GM18508 (cell line): ENCODE data around the gene FBRS.

Experiments
- ATAC-seq: cut with Tn5 transposase; IDR thresholded peaks from one replicate; pipeline ENCODE4 v1.9.1; 2021; ENCODE audit warnings: moderate number of reproducible peaks; ENCODE audit not compliant: insufficient read depth, unreplicated experiment

Gene FBRS

DNA sequence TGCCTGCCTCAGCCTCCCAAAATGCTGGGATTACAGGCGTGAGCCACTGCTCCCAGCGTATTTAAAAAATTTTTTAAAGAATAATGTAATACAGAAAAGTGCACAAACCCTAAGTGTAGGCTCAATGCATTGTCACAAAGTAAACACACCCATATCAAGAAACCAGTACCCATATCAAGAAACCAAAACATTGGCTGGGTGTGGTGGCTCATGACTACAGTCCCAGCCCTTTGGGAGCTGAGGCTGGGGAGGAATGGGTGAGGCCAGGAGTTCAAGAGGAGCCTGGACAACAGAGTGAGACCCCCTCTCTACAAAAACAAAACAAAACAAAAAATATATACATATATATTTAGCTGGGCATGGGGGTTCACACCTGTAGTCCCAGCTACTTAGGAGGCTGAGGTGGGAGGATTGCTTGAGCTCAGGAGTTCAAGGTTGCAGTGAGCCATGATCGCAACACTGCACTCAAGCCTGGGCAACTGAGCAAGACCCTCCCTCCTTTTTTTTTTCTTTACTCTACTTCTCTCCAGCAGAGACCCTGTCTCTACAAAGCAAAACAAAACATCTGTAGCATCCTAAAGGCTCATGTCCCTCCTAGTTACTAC, 16.8 kb upstream of the FBRS start:
- no peak for ATAC-seq

DNA sequence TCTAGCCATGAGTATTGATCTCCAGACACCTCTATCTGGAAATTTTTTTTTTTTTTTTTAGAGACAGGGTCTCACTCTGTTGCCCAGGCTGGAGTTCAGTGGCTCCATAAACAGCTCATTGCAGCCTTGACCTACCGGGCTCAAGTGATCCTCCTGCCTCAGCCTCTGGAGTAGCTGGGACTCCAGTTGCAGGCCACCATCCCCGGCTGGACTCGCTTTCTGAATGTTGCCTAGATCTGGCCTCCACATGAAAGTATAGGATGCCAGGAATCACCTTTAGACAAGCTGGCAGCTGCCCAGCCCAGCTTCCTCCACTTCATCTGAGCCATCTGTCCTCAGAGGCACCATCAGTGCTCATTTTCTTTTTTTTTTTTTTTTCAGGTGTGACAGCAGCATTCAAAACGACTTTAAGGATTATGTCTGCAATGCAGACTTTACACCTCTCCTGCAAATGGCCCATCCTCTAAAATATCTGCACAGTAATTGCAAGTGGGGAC, 13.8 kb upstream of the FBRS start:
- ATAC-seq, result no peak

GRCh38 chr16:30645727-30646126, 12.5 kb upstream of the FBRS start:
- ATAC-seq, result no peak

DNA sequence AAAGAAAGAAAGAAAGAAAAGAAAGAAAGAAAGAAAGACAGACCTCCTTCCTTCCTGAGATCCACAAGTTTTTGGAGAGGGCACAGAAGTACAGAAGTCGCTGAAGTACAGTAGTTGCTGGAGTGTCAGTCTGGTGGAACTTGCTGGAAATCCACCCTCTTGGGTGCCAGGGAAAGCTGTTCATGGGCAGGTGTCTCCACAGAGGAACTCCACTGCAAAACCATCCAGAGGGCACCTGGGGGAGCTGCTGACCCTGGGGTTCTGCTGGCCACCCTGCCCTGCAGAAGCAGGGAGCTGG, 11.0 kb upstream of the FBRS start:
- ATAC-seq, result no peak

GRCh38 chr16:30649725-30650368, 8.4 kb upstream of the FBRS start:
- no peak for ATAC-seq

- ATAC-seq, result peak; percentile 55
These were observed 7.7 kb upstream of the FBRS start, which contains the start of gene PRR14 for GRCh38 chr16:30650369-30651123. TSS of gene PRR14 (plus strand) at chr16:30650960. CDS start at chr16:30651646, 686 bp downstream.

- no peak for ATAC-seq
These were observed 6.9 kb upstream of the FBRS start for GRCh38 chr16:30651124-30652004.

DNA sequence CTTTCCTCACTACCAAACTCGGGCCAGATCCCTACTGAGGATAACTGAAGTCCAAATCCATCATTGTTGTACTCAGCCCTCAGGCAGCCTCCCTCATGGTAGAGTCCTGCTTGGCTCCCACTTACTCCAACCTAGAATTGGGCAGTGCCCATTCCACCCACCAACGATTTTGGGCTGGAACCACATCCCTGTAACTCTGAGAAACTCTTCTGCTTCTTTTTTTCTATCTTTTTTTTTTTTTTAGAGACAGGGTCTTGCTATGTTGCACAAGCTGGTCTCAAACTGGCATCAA, 6.3 kb upstream of the FBRS start:
- no peak for ATAC-seq

- ATAC-seq, result no peak
These were observed 5.5 kb upstream of the FBRS start for GRCh38 chr16:30652718-30653117.

- ATAC-seq, result no peak
These were observed 3.4 kb upstream of the FBRS start for GRCh38 chr16:30654856-30655255.

DNA sequence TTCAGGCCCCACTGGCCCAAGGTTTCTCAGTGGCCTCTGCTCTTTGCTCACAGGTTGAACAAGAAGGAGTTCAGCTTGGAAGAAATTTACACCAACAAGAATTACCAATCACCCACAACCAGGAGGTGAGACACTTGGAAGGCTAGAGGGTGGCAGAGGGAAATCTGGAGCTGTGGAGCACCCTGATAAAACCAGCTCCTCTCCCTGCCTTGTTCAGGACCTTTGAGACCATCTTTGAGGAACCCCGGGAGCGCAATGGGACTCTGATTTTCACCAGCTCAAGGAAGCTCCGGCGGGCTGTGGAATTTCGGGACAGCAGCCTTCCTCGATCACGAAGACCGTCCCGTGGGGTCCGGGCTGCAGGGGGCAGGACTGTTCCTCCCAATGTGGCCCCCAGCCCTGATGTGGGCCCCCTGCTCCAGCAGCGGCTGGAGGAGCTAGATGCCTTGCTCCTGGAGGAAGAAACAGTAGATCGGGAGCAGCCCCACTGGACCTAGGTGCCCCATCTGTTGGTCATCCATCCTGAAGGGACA, 2.4 kb upstream of the FBRS start:
- ATAC-seq, result no peak

- ATAC-seq, result no peak
These were observed 1.8 kb upstream of the FBRS start for GRCh38 chr16:30656388-30656787.

DNA sequence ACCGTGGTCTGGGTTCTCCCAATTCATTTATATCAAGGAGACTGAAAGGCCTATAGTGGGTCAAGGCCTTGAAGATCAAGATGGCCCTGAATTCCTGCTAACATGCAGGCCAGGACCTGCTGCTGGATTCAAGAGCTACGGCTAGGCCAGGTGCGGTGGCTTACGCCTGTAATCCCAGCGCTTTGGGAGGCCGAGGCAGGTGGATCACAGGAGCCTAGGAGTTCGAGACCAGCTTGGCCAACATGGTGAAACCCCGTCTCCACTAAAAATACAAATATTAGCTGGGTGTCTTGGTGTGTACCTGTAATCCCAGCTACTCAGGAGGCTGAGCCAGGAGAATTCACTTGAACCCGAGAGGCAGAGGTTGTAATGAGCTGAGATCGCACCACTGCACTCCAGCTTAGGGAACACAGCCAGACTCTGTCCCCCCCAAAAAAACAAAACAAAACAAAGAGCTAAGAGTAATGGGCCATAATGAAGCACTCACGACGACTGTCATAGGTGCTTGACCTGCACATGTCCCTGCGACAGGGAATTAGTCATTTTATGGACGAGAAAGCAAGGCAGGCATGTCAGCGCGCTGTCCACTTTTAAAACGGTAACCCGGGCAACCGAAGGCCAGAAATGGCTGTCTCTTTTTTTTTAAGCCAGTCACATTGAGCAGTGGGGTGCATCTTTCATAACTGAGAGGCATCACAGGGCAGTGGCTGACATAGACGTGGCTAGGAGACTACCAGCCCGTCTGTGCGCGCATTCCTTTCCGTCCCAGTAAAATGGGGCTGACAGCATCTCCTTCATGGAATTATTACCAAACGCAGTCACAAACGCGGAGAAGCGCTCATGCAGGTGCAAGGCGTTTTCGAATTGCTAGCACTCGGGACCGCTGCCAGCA, 1.0 kb upstream of the FBRS start:
- no peak for ATAC-seq

- ATAC-seq, result peak; percentile 35
These were observed 688 bp downstream of the FBRS start for GRCh38 chr16:30658731-30659506.

DNA sequence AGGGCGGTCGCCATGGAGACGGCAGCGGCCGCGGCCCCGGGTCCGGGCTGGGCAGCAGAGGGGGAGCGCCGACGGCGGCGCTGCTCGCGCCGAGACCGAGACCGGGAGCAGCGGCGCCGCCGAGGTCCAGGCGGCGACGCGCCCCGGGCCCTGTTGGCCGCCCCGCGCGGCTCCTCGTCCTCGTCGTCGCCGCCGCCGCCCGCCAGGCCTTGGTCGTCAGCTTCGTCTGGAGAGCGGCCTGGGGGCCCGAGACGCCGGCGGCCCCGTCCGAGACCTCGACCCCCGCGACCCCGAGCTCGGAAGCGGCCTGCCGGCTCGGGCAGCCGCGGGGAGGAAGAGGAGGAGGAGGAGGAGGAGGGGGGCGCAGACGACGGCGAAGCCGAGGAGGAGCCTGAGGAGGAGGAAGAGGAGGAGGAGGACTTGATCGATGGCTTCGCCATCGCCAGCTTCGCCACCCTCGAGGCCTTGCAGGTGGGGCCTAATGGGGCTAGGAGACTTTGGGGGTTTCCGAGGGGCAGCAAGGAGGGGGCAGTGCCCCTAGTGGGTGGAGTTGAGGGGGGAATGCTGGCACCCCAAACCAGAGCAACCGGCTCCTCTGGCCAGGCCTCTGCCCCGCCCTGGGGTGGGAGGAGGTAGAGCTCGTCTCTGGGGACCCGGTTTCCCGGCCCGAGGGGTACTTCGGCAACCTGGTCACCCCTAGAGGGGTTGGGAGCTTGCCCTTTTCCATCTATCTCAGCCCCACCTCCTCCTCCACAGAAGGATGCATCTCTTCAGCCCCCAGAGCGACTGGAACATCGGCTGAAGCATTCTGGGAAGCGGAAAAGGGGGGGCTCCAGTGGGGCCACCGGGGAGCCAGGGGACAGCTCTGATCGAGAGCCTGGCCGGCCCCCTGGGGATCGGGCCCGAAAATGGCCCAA, 1.5 kb downstream of the FBRS start:
- no peak for ATAC-seq

- ATAC-seq, result no peak
These were observed 2.4 kb downstream of the FBRS start for GRCh38 chr16:30660424-30661261.

- ATAC-seq, result no peak
These were observed 4.2 kb downstream of the FBRS start for GRCh38 chr16:30662449-30662848.
